ENCODE results near the gene ADGRD1.

GRCh38 chr12:131101006-131101405, 147.3 kb downstream of the ADGRD1 start:
- no peak for TF ChIP-seq ATF3 (CRISPR knock-in tag; conservative IDR thresholded peaks at IDR 0.05)
- TF ChIP-seq CTCF (IDR thresholded peaks at IDR 0.05) = no peak
- no peak for TF ChIP-seq ZNF317 (CRISPR knock-in tag; IDR thresholded peaks at IDR 0.05; ENCODE audit: borderline replicate concordance, low read depth)
- no peak for TF ChIP-seq ELF4 (CRISPR knock-in tag; IDR thresholded peaks at IDR 0.05; ENCODE audit: low read depth)
- no peak for TF ChIP-seq ZNF512 (CRISPR knock-in tag; IDR thresholded peaks at IDR 0.05; ENCODE audit: borderline replicate concordance)
- TF ChIP-seq PREB (CRISPR knock-in tag; IDR thresholded peaks at IDR 0.05; ENCODE audit: borderline replicate concordance) = no peak
- TF ChIP-seq MAX (CRISPR knock-in tag; IDR thresholded peaks at IDR 0.05) = no peak
- no peak for TF ChIP-seq NFE2L1 (CRISPR knock-in tag; IDR thresholded peaks at IDR 0.05)
- no peak for TF ChIP-seq ZNF416 (CRISPR knock-in tag; IDR thresholded peaks at IDR 0.05)
- TF ChIP-seq ATF2 (CRISPR knock-in tag; IDR thresholded peaks at IDR 0.05; ENCODE audit: borderline replicate concordance, low read depth) = no peak
- no peak for TF ChIP-seq PRDM15 (CRISPR knock-in tag; IDR thresholded peaks at IDR 0.05)

Data from WTC11 (cell line).